ENCODE results near the gene PCIF1. TPM values are rescaled to one million over a fixed set of nuclear protein-coding genes. Genes with fewer than 3 reads are reported as not detected.

PCIF1 gene
- total and polyA plus RNA-seq, 9 of the 15 experiments (the other 6 are each of a cell fraction or from before 2014, with no cell fraction given) = 5.8 to 29.4 (median 11.3) TPM

- TF ChIP-seq MYC (IDR thresholded peaks at IDR 0.05; ENCODE audit: low read depth, low read length) = no peak
- no peak for TF ChIP-seq MYC (CRISPR knock-in tag; IDR thresholded peaks at IDR 0.05; ENCODE audit: borderline replicate concordance, low read depth)
- no peak for TF ChIP-seq HDGF (IDR thresholded peaks at IDR 0.05)
- TF ChIP-seq C11orf30 (IDR thresholded peaks at IDR 0.05; ENCODE audit: low read depth) = peak; percentile 97
- TF ChIP-seq ZFP1 (CRISPR knock-in tag; IDR thresholded peaks at IDR 0.05) = no peak
- no peak for TF ChIP-seq RBM22 (IDR thresholded peaks at IDR 0.05; ENCODE audit: low read depth, low read length, poor library complexity, severe bottlenecking)
- no peak for TF ChIP-seq FOXA1 (IDR thresholded peaks at IDR 0.05; ENCODE audit: borderline replicate concordance)
- TF ChIP-seq KDM1A (IDR thresholded peaks at IDR 0.05) = peak; percentile 70 to 81; a peak in 3 of 4 replicates
- no peak for TF ChIP-seq BRF1 (IDR thresholded peaks at IDR 0.05; ENCODE audit: borderline replicate concordance, extremely low read depth, insufficient read length)
- no peak for TF ChIP-seq CEBPZ (IDR thresholded peaks at IDR 0.05; ENCODE audit: borderline replicate concordance, low read depth, low read length)
- no peak for TF ChIP-seq E2F5 (CRISPR knock-in tag; IDR thresholded peaks at IDR 0.05)
- TF ChIP-seq MBD1 (CRISPR knock-in tag; IDR thresholded peaks at IDR 0.05) = no peak
- no peak for TF ChIP-seq STAT5B (CRISPR knock-in tag; IDR thresholded peaks at IDR 0.05)
- TF ChIP-seq FOS (IDR thresholded peaks at IDR 0.05; ENCODE audit: extremely low read depth, insufficient read length) = peak; percentile 39
- no peak for TF ChIP-seq ATF1 (CRISPR knock-in tag; IDR thresholded peaks at IDR 0.05)
- peak; percentile 59 for TF ChIP-seq ATF1 (tag; IDR thresholded peaks at IDR 0.05)
- TF ChIP-seq ZFPM2 (CRISPR knock-in tag; IDR thresholded peaks at IDR 0.05) = no peak
- TF ChIP-seq CBX5 (IDR thresholded peaks at IDR 0.05; ENCODE audit: borderline replicate concordance, low read depth) = no peak
- TF ChIP-seq SRSF1 (IDR thresholded peaks at IDR 0.05; ENCODE audit: low read depth, low read length) = no peak
- TF ChIP-seq PHF20 (IDR thresholded peaks at IDR 0.05; ENCODE audit: partially characterized antibody) = no peak
- TF ChIP-seq CCAR2 (IDR thresholded peaks at IDR 0.05; ENCODE audit: low read depth, low read length) = no peak
- TF ChIP-seq RAD21 (CRISPR knock-in tag; conservative IDR thresholded peaks at IDR 0.05 in 1 of 2, IDR thresholded peaks at IDR 0.05 in 1 of 2) = no peak
- TF ChIP-seq ZNF3 (CRISPR knock-in tag; IDR thresholded peaks at IDR 0.05) = no peak
These were observed 9.9 kb downstream of the PCIF1 start (continued) for GRCh38 chr20:45944151-45944964.

Data from K562 (cell line).